H1 (cell line): Measurements from ENCODE around the gene MTMR8.

Source experiments
- CHD7 ChIP-seq: fragments of 300-600 bp; sonication (generic); IDR thresholded peaks from 2 replicates; pipeline ENCODE4 v1.7.1; 2012; ENCODE audit warnings: low read length, moderate library complexity, mild to moderate bottlenecking, inconsistent platforms; ENCODE audit not compliant: insufficient replicate concordance
- CTCF ChIP-seq, 3 experiments: IDR thresholded peaks; 1 replicate in 2 of 3; 2 replicates in 1 of 3; pipeline versions ENCODE4 v1.5.1 to v1.6.1; 2011; ENCODE audit warnings: low read length in 3 of 3, mild to moderate bottlenecking in 3 of 3, inconsistent platforms in 2 of 3, low read depth in 1 of 3, moderate library complexity in 1 of 3; ENCODE audit not compliant: insufficient read depth in 1 of 3; ENCODE audit errors: control extremely low read depth in 1 of 3
- MAFK ChIP-seq: IDR thresholded peaks from 2 replicates; pipeline ENCODE4 v1.6.1; 2012; ENCODE audit warnings: low read depth, mild to moderate bottlenecking, improper control_type of control experiment, low read length
- MAX ChIP-seq: IDR thresholded peaks from 2 replicates; pipeline ENCODE4 v1.6.1; 2012; ENCODE audit warnings: inconsistent platforms
- POLR2AphosphoS5 ChIP-seq: IDR thresholded peaks from 2 replicates; pipeline ENCODE4 v1.6.1; 2011; ENCODE audit warnings: low read depth, low read length
- RBBP5 ChIP-seq: IDR thresholded peaks from 2 replicates; pipeline ENCODE4 v1.7.1; 2012; ENCODE audit warnings: low read depth, mild to moderate bottlenecking, inconsistent platforms, low read length, moderate library complexity, borderline replicate concordance
- RFX5 ChIP-seq: IDR thresholded peaks from 2 replicates; pipeline ENCODE4 v1.6.1; 2011; ENCODE audit warnings: low read depth, low read length, improper control_type of control experiment, borderline replicate concordance
- RXRA ChIP-seq: IDR thresholded peaks from 2 replicates; pipeline ENCODE4 v1.6.1; 2011; ENCODE audit warnings: low read depth, mild to moderate bottlenecking, low read length, moderate library complexity; ENCODE audit not compliant: insufficient read depth
- SP1 ChIP-seq: IDR thresholded peaks from 2 replicates; pipeline ENCODE4 v1.6.1; 2011; ENCODE audit warnings: low read depth, low read length

- TF ChIP-seq MAX (no peak), CHD7 (no peak), RFX5 (no peak), RXRA (no peak), POLR2AphosphoS5 (no peak), SP1 (no peak), RBBP5 (no peak), CTCF (IDR thresholded peaks at IDR 0.05; ENCODE audit: control extremely low read depth in 1 of 3, insufficient read depth in 1 of 3, low read depth in 1 of 3, low read length in 3 of 3) (no peak), MAFK (no peak)
These were observed 73.7 kb downstream of the MTMR8 start for GRCh38 chrX:64321507-64321906.
